WTC11 (cell line): ENCODE measurements around the gene WFDC9.

Experiments
- E2F1 ChIP-seq: sonication (generic); formaldehyde crosslinking; IDR thresholded peaks from 2 replicates; pipeline ENCODE4 v1.8.0; 2022; ENCODE audit warnings: mild to moderate bottlenecking, missing genetic modification reagents
- PRDM15 ChIP-seq: sonication (generic); formaldehyde crosslinking; IDR thresholded peaks from 2 replicates; pipeline ENCODE4 v1.8.0; 2022; ENCODE audit warnings: missing genetic modification reagents
- TCF7 ChIP-seq: sonication (generic); formaldehyde crosslinking; IDR thresholded peaks from 2 replicates; pipeline ENCODE4 v1.8.0; 2022; ENCODE audit warnings: mild to moderate bottlenecking, low read depth, missing genetic modification reagents, moderate library complexity
- TP53 ChIP-seq: sonication (generic); formaldehyde crosslinking; IDR thresholded peaks from 2 replicates; pipeline ENCODE4 v1.8.1; 2023; ENCODE audit warnings: mild to moderate bottlenecking, missing genetic modification reagents
- TF ChIP-seq, protein P1 (sequence below): fragments of 200-600 bp; IDR thresholded peaks from 2 replicates; pipeline ENCODE4 v1.8.0; 2022; ENCODE audit warnings: antibody characterized with exemption
- TF ChIP-seq, protein P2 (sequence below): sonication (generic); formaldehyde crosslinking; IDR thresholded peaks from 2 replicates; pipeline ENCODE4 v1.8.1; 2023; ENCODE audit warnings: mild to moderate bottlenecking, missing genetic modification reagents

DNA sequence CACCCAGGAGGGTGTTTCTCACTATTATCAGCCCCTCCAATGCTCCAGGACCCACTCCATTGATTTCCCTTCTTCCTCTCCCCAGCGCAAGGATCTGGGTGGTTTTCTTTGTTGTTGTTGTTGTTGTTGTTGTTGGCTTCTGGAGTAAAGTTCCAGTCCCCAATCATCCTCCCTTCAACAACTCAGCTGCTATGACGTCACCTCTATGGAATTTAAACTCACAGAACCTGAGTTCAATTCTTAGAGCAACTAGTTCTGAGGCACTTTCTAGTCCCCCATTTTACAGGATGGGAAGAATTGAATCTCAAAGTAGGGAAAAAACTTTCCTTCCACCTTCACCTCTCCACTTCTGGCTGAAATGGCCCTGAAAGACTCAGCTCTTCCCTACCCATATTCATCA is 42.3 kb downstream of the WFDC9 start:
- TF ChIP-seq, protein P1, sequence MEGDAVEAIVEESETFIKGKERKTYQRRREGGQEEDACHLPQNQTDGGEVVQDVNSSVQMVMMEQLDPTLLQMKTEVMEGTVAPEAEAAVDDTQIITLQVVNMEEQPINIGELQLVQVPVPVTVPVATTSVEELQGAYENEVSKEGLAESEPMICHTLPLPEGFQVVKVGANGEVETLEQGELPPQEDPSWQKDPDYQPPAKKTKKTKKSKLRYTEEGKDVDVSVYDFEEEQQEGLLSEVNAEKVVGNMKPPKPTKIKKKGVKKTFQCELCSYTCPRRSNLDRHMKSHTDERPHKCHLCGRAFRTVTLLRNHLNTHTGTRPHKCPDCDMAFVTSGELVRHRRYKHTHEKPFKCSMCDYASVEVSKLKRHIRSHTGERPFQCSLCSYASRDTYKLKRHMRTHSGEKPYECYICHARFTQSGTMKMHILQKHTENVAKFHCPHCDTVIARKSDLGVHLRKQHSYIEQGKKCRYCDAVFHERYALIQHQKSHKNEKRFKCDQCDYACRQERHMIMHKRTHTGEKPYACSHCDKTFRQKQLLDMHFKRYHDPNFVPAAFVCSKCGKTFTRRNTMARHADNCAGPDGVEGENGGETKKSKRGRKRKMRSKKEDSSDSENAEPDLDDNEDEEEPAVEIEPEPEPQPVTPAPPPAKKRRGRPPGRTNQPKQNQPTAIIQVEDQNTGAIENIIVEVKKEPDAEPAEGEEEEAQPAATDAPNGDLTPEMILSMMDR: no peak
- no peak for TF ChIP-seq E2F1 (CRISPR knock-in tag)
- no peak for TF ChIP-seq TCF7
- TF ChIP-seq, protein P2, sequence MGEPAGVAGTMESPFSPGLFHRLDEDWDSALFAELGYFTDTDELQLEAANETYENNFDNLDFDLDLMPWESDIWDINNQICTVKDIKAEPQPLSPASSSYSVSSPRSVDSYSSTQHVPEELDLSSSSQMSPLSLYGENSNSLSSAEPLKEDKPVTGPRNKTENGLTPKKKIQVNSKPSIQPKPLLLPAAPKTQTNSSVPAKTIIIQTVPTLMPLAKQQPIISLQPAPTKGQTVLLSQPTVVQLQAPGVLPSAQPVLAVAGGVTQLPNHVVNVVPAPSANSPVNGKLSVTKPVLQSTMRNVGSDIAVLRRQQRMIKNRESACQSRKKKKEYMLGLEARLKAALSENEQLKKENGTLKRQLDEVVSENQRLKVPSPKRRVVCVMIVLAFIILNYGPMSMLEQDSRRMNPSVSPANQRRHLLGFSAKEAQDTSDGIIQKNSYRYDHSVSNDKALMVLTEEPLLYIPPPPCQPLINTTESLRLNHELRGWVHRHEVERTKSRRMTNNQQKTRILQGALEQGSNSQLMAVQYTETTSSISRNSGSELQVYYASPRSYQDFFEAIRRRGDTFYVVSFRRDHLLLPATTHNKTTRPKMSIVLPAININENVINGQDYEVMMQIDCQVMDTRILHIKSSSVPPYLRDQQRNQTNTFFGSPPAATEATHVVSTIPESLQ (CRISPR knock-in tag): no peak
- TF ChIP-seq PRDM15: no peak
- no peak for TF ChIP-seq TP53
